MM.1S (cell line): ENCODE results near the gene FAM174C.

ENCODE experiments used
- DNase-seq: peaks from one replicate; pipeline ENCODE4 v3.0.0-alpha.2; 2015
- H2AFZ ChIP-seq: fragments of 300-600 bp; sonication (generic); 2 replicates; pipeline ENCODE4 v1.6.0; 2016; ENCODE audit warnings: antibody characterized with exemption, low read length
- H3F3A ChIP-seq: fragments of 300-600 bp; sonication (generic); 2 replicates; pipeline ENCODE4 v1.6.1; 2016; ENCODE audit warnings: mild to moderate bottlenecking, antibody characterized with exemption, low read length, moderate library complexity, mixed read lengths; ENCODE audit not compliant: insufficient read depth
- H3K27ac ChIP-seq: fragments of 300-600 bp; sonication (generic); 2 replicates; pipeline ENCODE4 v1.5.1; 2016; ENCODE audit warnings: mild to moderate bottlenecking, low read length
- H3K27me3 ChIP-seq: fragments of 300-600 bp; sonication (generic); replicated peaks from 2 replicates; pipeline ENCODE4 v1.6.0; 2016; ENCODE audit warnings: low read length; ENCODE audit not compliant: insufficient read depth
- H3K36me3 ChIP-seq: fragments of 300-600 bp; sonication (generic); replicated peaks from 2 replicates; pipeline ENCODE4 v1.6.1; 2016; ENCODE audit warnings: mild to moderate bottlenecking, low read length, mixed read lengths; ENCODE audit not compliant: insufficient read depth
- H3K4me1 ChIP-seq: fragments of 300-600 bp; sonication (generic); 2 replicates; pipeline ENCODE4 v1.6.1; 2016; ENCODE audit warnings: low read length, mixed read lengths
- H3K4me2 ChIP-seq: fragments of 300-600 bp; sonication (generic); 2 replicates; pipeline ENCODE4 v1.6.0; 2016; ENCODE audit warnings: low read depth, low read length
- H3K4me3 ChIP-seq: fragments of 300-600 bp; sonication (generic); 2 replicates; pipeline ENCODE4 v1.5.1; 2016; ENCODE audit warnings: low read length, mixed read lengths
- H3K79me2 ChIP-seq: fragments of 300-600 bp; sonication (generic); 2 replicates; pipeline ENCODE4 v1.6.1; 2016; ENCODE audit warnings: mixed run types, low read length, mixed read lengths
- H3K9ac ChIP-seq: fragments of 300-600 bp; sonication (generic); 2 replicates; pipeline ENCODE4 v1.6.1; 2016; ENCODE audit warnings: low read length, mixed read lengths
- H3K9me2 ChIP-seq: fragments of 300-600 bp; sonication (generic); replicated peaks from 2 replicates; pipeline ENCODE4 v1.6.1; 2016; ENCODE audit warnings: mild to moderate bottlenecking, low read length, mixed read lengths; ENCODE audit not compliant: insufficient read depth
- H3K9me3 ChIP-seq: fragments of 300-600 bp; sonication (generic); replicated peaks from 2 replicates; pipeline ENCODE4 v1.6.1; 2016; ENCODE audit warnings: mild to moderate bottlenecking, low read length, mixed read lengths; ENCODE audit not compliant: insufficient read depth
- H4K20me1 ChIP-seq: fragments of 300-600 bp; sonication (generic); 2 replicates; pipeline ENCODE4 v1.6.1; 2016; ENCODE audit warnings: mild to moderate bottlenecking, low read length, moderate library complexity, mixed read lengths; ENCODE audit not compliant: insufficient read depth
- CTCF ChIP-seq: fragments of 300-600 bp; sonication (generic); IDR thresholded peaks from 2 replicates; pipeline ENCODE4 v1.5.1; 2016; ENCODE audit warnings: antibody characterized with exemption, low read length, mixed read lengths
- EZH2 ChIP-seq: fragments of 300-600 bp; sonication (generic); optimal IDR thresholded peaks from 2 replicates; pipeline ENCODE3; 2017; ENCODE audit warnings: low read depth, mild to moderate bottlenecking, antibody characterized with exemption, low read length, mixed read lengths
- EZH2phosphoT487 ChIP-seq: fragments of 300-600 bp; sonication (generic); IDR thresholded peaks from 2 replicates; pipeline ENCODE4 v1.6.1; 2018; ENCODE audit warnings: antibody characterized with exemption, low read length

Gene FAM174C

GRCh38 chr19:1262623-1263123, 12.7 kb upstream of the FAM174C start:
- no peaks in the 10 kb centered on the region for H3K9me3 ChIP-seq
- no peaks in the 10 kb centered on the region for H3K36me3 ChIP-seq
- no peak overlapping the region for H3K4me3 ChIP-seq
- no peaks in the 10 kb centered on the region for H3K9me2 ChIP-seq
- H3K79me2 ChIP-seq = peaks cover 24% of the 10 kb centered on the region
- H2AFZ ChIP-seq = no peak overlapping the region
- 0 out of 2 replicates have a peak, but pooled peaks cover 2% of the 10 kb centered on the region for H3K27me3 ChIP-seq
- no peaks in the 10 kb centered on the region for H4K20me1 ChIP-seq
- no peak overlapping the region for H3K27ac ChIP-seq
- DNase-seq = no peak
- TF ChIP-seq EZH2phosphoT487 = no peak
- no peak for TF ChIP-seq EZH2
- no peak for TF ChIP-seq CTCF
- peaks cover 28% of the 10 kb centered on the region for H3F3A ChIP-seq
- H3K9ac ChIP-seq = no peak overlapping the region
- H3K4me2 ChIP-seq = no peak overlapping the region
- peaks cover 36% of the 10 kb centered on the region for H3K4me1 ChIP-seq

GRCh38 chr19:1263188-1263587, 12.1 kb upstream of the FAM174C start:
- Histone ChIP-seq H3K27ac (no peak overlapping the region), H3K27me3 (0 out of 2 replicates have a peak, but pooled peaks cover 4% of the 10 kb centered on the region), H3K4me2 (no peak overlapping the region), H3K9me3 (no peaks in the 10 kb centered on the region), H3K4me3 (no peak overlapping the region), H3K79me2 (peaks cover 22% of the 10 kb centered on the region), H2AFZ (no peak overlapping the region), H4K20me1 (no peaks in the 10 kb centered on the region), H3K4me1 (peaks cover 40% of the 10 kb centered on the region), H3K9me2 (no peaks in the 10 kb centered on the region), H3K9ac (no peak overlapping the region), H3F3A (peaks cover 29% of the 10 kb centered on the region), H3K36me3 (no peaks in the 10 kb centered on the region)
- no peak for DNase-seq
- TF ChIP-seq CTCF = no peak
- no peak for TF ChIP-seq EZH2phosphoT487
- TF ChIP-seq EZH2 = no peak

- DNase-seq = no peak
- 0 out of 2 replicates have a peak, but pooled peaks cover 4% of the 10 kb centered on the region for H3K27me3 ChIP-seq
- H4K20me1 ChIP-seq = no peaks in the 10 kb centered on the region
- TF ChIP-seq EZH2 (no peak), EZH2phosphoT487 (no peak), CTCF (no peak)
- peaks cover 18% of the 10 kb centered on the region for H3K79me2 ChIP-seq
- no peak overlapping the region for H3K4me2 ChIP-seq
- no peak overlapping the region for H2AFZ ChIP-seq
- H3K4me1 ChIP-seq = peaks cover 39% of the 10 kb centered on the region
- no peak overlapping the region for H3K4me3 ChIP-seq
- H3K9me3 ChIP-seq = no peaks in the 10 kb centered on the region
- H3K9ac ChIP-seq = no peak overlapping the region
- no peak overlapping the region for H3K27ac ChIP-seq
- no peaks in the 10 kb centered on the region for H3K9me2 ChIP-seq
- H3F3A ChIP-seq = peaks cover 21% of the 10 kb centered on the region
- H3K36me3 ChIP-seq = no peaks in the 10 kb centered on the region
Observed at GRCh38 chr19:1264801-1265614, 10.3 kb upstream of the FAM174C start.
